C4-2B (cell line): Measurements from ENCODE around the gene RBFOX2.

Source experiments
- H3K27ac ChIP-seq: fragments of 450-650 bp; 2 replicates; pipeline ENCODE4 v1.5.1; 2017
- CTCF ChIP-seq: fragments of 450-650 bp; conservative IDR thresholded peaks from 2 replicates; pipeline ENCODE4 v1.5.1; 2017; ENCODE audit warnings: mild to moderate bottlenecking
- ZFX ChIP-seq: fragments of 450-650 bp; IDR thresholded peaks from 2 replicates; pipeline ENCODE4 v1.6.1; 2017

RBFOX2 gene

GRCh38 chr22:35861451-35861850, 167.2 kb downstream of the RBFOX2 start:
- TF ChIP-seq ZFX (no peak), CTCF (no peak)
- H3K27ac ChIP-seq, result no peak overlapping the region

GRCh38 chr22:35860837-35861236, 167.8 kb downstream of the RBFOX2 start:
- H3K27ac ChIP-seq, result no peak overlapping the region
- TF ChIP-seq ZFX (no peak), CTCF (no peak)

GRCh38 chr22:35860087-35860733, 168.4 kb downstream of the RBFOX2 start:
- TF ChIP-seq ZFX (no peak), CTCF (no peak)
- no peak overlapping the region for H3K27ac ChIP-seq

GRCh38 chr22:35854334-35854733, 174.3 kb downstream of the RBFOX2 start:
- no peak for TF ChIP-seq CTCF
- no peak for TF ChIP-seq ZFX
- H3K27ac ChIP-seq, result no peak overlapping the region

- H3K27ac ChIP-seq, result no peak overlapping the region
- no peak for TF ChIP-seq CTCF
- no peak for TF ChIP-seq ZFX
These were observed 176.5 kb downstream of the RBFOX2 start for GRCh38 chr22:35852076-35852475.

GRCh38 chr22:35850831-35851230, 177.8 kb downstream of the RBFOX2 start:
- no peak for TF ChIP-seq CTCF
- TF ChIP-seq ZFX, result no peak
- H3K27ac ChIP-seq, result no peak overlapping the region

- no peak for TF ChIP-seq CTCF
- TF ChIP-seq ZFX, result no peak
- no peak overlapping the region for H3K27ac ChIP-seq
These were observed 181.8 kb downstream of the RBFOX2 start for GRCh38 chr22:35846804-35847203.
